Spleen (tissue), 11 donors: ENCODE data around the gene KLRK1. TPM values are rescaled to one million over a fixed set of nuclear protein-coding genes. Genes with fewer than 3 reads are reported as not detected.
"Not testable (repeated sequence)": the region's sequence is repeated elsewhere in the genome, so short reads cannot be mapped to it uniquely, and the experiment has no call there.

Source experiments
- DNase-seq: peaks from one replicate; pipeline ENCODE4 v3.0.0-alpha.2; 2020
- H3K27ac ChIP-seq, 8 donors: fragments of 200-600 bp; sonication (generic) in 7 of 8; 1 replicate in 4 of 8; 2 replicates in 4 of 8; pipeline versions ENCODE4 v1.5.0 to v1.8.0; 2016 to 2021; ENCODE audit warnings: inconsistent platforms in 4 of 8, mild to moderate bottlenecking in 4 of 8, moderate library complexity in 1 of 8
- H3K27me3 ChIP-seq, 7 donors: fragments of 200-600 bp; sonication (generic) in 6 of 7; replicated peaks in 1 of 7; 1 replicate in 4 of 7; 2 replicates in 3 of 7; pipeline versions ENCODE4 v1.5.0 to v1.8.0; 2016 to 2021; ENCODE audit warnings: inconsistent platforms in 3 of 7, mild to moderate bottlenecking in 1 of 7
- H3K36me3 ChIP-seq, 6 donors: fragments of 200-600 bp; sonication (generic) in 5 of 6; 1 replicate in 4 of 6; 2 replicates in 2 of 6; pipeline versions ENCODE4 v1.5.0 to v1.8.0; 2016 to 2021; ENCODE audit warnings: inconsistent platforms in 2 of 6
- H3K4me1 ChIP-seq, 6 donors: fragments of 200-600 bp; sonication (generic) in 5 of 6; 1 replicate in 3 of 6; 2 replicates in 3 of 6; pipeline versions ENCODE4 v1.5.0 to v1.8.0; 2016 to 2021; ENCODE audit warnings: inconsistent platforms in 3 of 6
- H3K4me3 ChIP-seq, 8 donors: fragments of 200-600 bp; sonication (generic) in 7 of 8; 1 replicate in 4 of 8; 2 replicates in 4 of 8; pipeline versions ENCODE4 v1.5.0 to v1.8.0; 2016 to 2021; ENCODE audit warnings: inconsistent platforms in 4 of 8, mild to moderate bottlenecking in 4 of 8, moderate library complexity in 2 of 8
- H3K9me3 ChIP-seq, 8 donors: fragments of 200-600 bp; sonication (generic) in 7 of 8; 1 replicate in 4 of 8; 2 replicates in 4 of 8; pipeline versions ENCODE4 v1.5.0 to v1.8.0; 2016 to 2021; ENCODE audit warnings: inconsistent platforms in 4 of 8
- CTCF ChIP-seq, 11 experiments: fragments of 200-600 bp in 7 of 11; fragments of 450-650 bp in 4 of 11; sonication (generic) in 4 of 11; IDR thresholded peaks in 8 of 11; conservative IDR thresholded peaks in 3 of 11; 1 replicate in 7 of 11; 2 replicates in 4 of 11; pipeline versions ENCODE4 v1.4.0 to v1.8.0; 2016 to 2021; ENCODE audit warnings: antibody characterized with exemption in 11 of 11, inconsistent platforms in 4 of 11, mild to moderate bottlenecking in 1 of 11
- POLR2A ChIP-seq, 3 donors: fragments of 450-650 bp; IDR thresholded peaks; one replicate each; pipeline ENCODE4 v1.5.1; 2017; ENCODE audit warnings: antibody characterized with exemption in 3 of 3, mild to moderate bottlenecking in 1 of 3
- POLR2AphosphoS5 ChIP-seq, 3 donors: sonication (generic); formaldehyde crosslinking; IDR thresholded peaks; one replicate each; pipeline ENCODE4 v1.5.1; 2017; ENCODE audit warnings: antibody characterized with exemption in 3 of 3
- WGBS, 5 donors: extraction: QIAGEN DNeasy Blood & Tissue Kit in 3 of 5; methylation state at CpG; one replicate each; pipeline versions ENCODE4 v1.1.5 to v1.1.7; 2013 to 2018; 5-methylcytosine and 5-hydroxymethylcytosine counted together
- intact Hi-C: fragments of 100-400 bp; cut with DNase I; formaldehyde crosslinking; loops from one replicate; pipeline ENCODE4 v1.15.0; 2023; ENCODE audit warnings: low total_unique reads
- polyA plus RNA-seq, 3 donors: library from polyadenylated mRNA; stranded (reverse); fragments of 200-250 nt; gene quantifications; one replicate each; pipeline ENCODE4 v1.2.1, GENCODE V29; 2013
- total RNA-seq, 7 donors: library from RNA; depleted of rRNA in 3 of 7; stranded (reverse); fragments of >200 nt in 3 of 7; fragmentation: NEBNext Ultra II Directional in 4 of 7; extraction: Animal tissue kit (Norgen Biotek cat#: 25700) in 4 of 7; gene quantifications; one replicate each; pipeline versions ENCODE4 v1.1.0 to v1.2.1, GENCODE V29; 2016 to 2021
- donor health status: healthy with polysubstance abuse.
- donor health status: DM: no; HTN: no; CAD: no; lungs with moderate emphysema.
- donor health status: DM: no; HTN: no; CAD: no.
- donor health status: Bipolar disorder and iron deficiency.
- donor health status: healthy.
- donor health status: DM: no; HTN: no; CAD: no.
- donor health status: DM: yes; HTN: yes; CAD: no.

The KLRK1 gene
- total and polyA plus RNA-seq, 10 donors: 12.3 to 78.1 (median 42.7) TPM

- DNase-seq: no peak
- Histone ChIP-seq H3K4me1 (no peaks in the 10 kb centered on the region), H3K27ac (no peak overlapping the region), H3K27me3 (no peaks in the 10 kb centered on the region), H3K36me3 (no peaks in the 10 kb centered on the region), H3K4me3 (no peak overlapping the region), H3K9me3 (peaks cover 0 to 11% (median 0%) of the 10 kb centered on the region in 8 donors)
- intact Hi-C loops: no loop called here
- 62 to 82% (median 75%) methylated on average over 4 of the region's 4 CpGs for WGBS, 5 donors
- TF ChIP-seq POLR2AphosphoS5 (IDR thresholded peaks at IDR 0.05) (no peak), POLR2A (IDR thresholded peaks at IDR 0.05) (no peak), CTCF (IDR thresholded peaks at IDR 0.05 in 8 of 11, conservative IDR thresholded peaks at IDR 0.05 in 3 of 11) (no peak)
Measured at GRCh38 chr12:10354071-10354470, 35.8 kb downstream of the KLRK1 start.

GRCh38 chr12:10351457-10351856 is 38.4 kb downstream of the KLRK1 start:
- DNase-seq, H3K4me1 ChIP-seq, H3K27me3 ChIP-seq, intact Hi-C loops, H3K36me3 ChIP-seq, H3K4me3 ChIP-seq, H3K27ac ChIP-seq: not testable (repeated sequence)
- 50 to 76% (median 57%) methylated on average over 3 of the region's 3 CpGs for WGBS, 5 donors
- H3K9me3 ChIP-seq: peaks cover 0 to 11% (median 0%) of the 10 kb centered on the region in 8 donors

GRCh38 chr12:10341892-10342509 is 47.8 kb downstream of the KLRK1 start:
- H3K36me3 ChIP-seq: no peaks in the 10 kb centered on the region
- H3K9me3 ChIP-seq: no peaks in the 10 kb centered on the region
- WGBS, 5 donors: 77 to 97% (median 84%) methylated on average over 1 of the region's 1 CpG
- no peak for DNase-seq
- H3K4me1 ChIP-seq: peaks cover 0 to 6% (median 0%) of the 10 kb centered on the region in 6 donors
- no peak overlapping the region for H3K27ac ChIP-seq
- intact Hi-C loops: no loop called here
- TF ChIP-seq POLR2A (IDR thresholded peaks at IDR 0.05): no peak
- TF ChIP-seq POLR2AphosphoS5 (IDR thresholded peaks at IDR 0.05): no peak
- TF ChIP-seq CTCF (IDR thresholded peaks at IDR 0.05 in 8 of 11, conservative IDR thresholded peaks at IDR 0.05 in 3 of 11): no peak
- no peak overlapping the region for H3K4me3 ChIP-seq
- no peaks in the 10 kb centered on the region for H3K27me3 ChIP-seq

GRCh38 chr12:10340946-10341345 is 48.9 kb downstream of the KLRK1 start:
- H3K4me1 ChIP-seq, H3K4me3 ChIP-seq, H3K27me3 ChIP-seq, intact Hi-C loops, DNase-seq, H3K9me3 ChIP-seq, H3K27ac ChIP-seq, H3K36me3 ChIP-seq: not testable (repeated sequence)
- WGBS, 5 donors: 83 to 97% (median 85%) methylated on average over 2 of the region's 2 CpGs

GRCh38 chr12:10339053-10339840 is 50.6 kb downstream of the KLRK1 start:
- 66 to 78% (median 74%) methylated on average over 9 of the region's 9 CpGs for WGBS, 5 donors
- DNase-seq: no peak
- Histone ChIP-seq H3K27me3 (no peaks in the 10 kb centered on the region), H3K27ac (no peak overlapping the region), H3K36me3 (no peaks in the 10 kb centered on the region), H3K4me3 (no peak overlapping the region), H3K4me1 (peaks cover 0 to 6% (median 0%) of the 10 kb centered on the region in 6 donors), H3K9me3 (no peaks in the 10 kb centered on the region)
- no peak for TF ChIP-seq CTCF (IDR thresholded peaks at IDR 0.05 in 8 of 11, conservative IDR thresholded peaks at IDR 0.05 in 3 of 11)
- TF ChIP-seq POLR2AphosphoS5 (IDR thresholded peaks at IDR 0.05): no peak
- no peak for TF ChIP-seq POLR2A (IDR thresholded peaks at IDR 0.05)
- intact Hi-C loops: no loop called here

GRCh38 chr12:10338470-10338869 is 51.4 kb downstream of the KLRK1 start:
- H3K27me3 ChIP-seq, DNase-seq, H3K4me1 ChIP-seq, H3K36me3 ChIP-seq, H3K27ac ChIP-seq, H3K4me3 ChIP-seq, intact Hi-C loops, H3K9me3 ChIP-seq: not testable (repeated sequence)
- 78 to 93% (median 91%) methylated on average over 4 of the region's 4 CpGs for WGBS, 5 donors

GRCh38 chr12:10336196-10336595 is 53.6 kb downstream of the KLRK1 start:
- H3K27me3 ChIP-seq, H3K27ac ChIP-seq, H3K36me3 ChIP-seq, H3K4me3 ChIP-seq, intact Hi-C loops, H3K4me1 ChIP-seq, H3K9me3 ChIP-seq, DNase-seq: not testable (repeated sequence)
- WGBS, 5 donors: 54 to 78% (median 73%) methylated on average over 4 of the region's 4 CpGs
